Stimulated activated CD4-positive, alpha-beta T cell treated with anti-CD3 and anti-CD28 coated beads, TNF-alpha, amount 100 ng/mL, for 24 hours (primary cell): ENCODE results near the gene PLXNA4.
"Not testable (repeated sequence)": the region's sequence is repeated elsewhere in the genome, so short reads cannot be mapped to it uniquely, and the experiment has no call there.

Experiments used
- DNase-seq, 3 experiments: peaks; one replicate each; pipeline ENCODE4 v3.0.0-alpha.2; 2020; ENCODE audit warnings: low read depth in 3 of 3

The PLXNA4 gene

GRCh38 chr7:132390049-132390448 is 186.2 kb downstream of the PLXNA4 start:
- not testable (repeated sequence) for DNase-seq

DNA sequence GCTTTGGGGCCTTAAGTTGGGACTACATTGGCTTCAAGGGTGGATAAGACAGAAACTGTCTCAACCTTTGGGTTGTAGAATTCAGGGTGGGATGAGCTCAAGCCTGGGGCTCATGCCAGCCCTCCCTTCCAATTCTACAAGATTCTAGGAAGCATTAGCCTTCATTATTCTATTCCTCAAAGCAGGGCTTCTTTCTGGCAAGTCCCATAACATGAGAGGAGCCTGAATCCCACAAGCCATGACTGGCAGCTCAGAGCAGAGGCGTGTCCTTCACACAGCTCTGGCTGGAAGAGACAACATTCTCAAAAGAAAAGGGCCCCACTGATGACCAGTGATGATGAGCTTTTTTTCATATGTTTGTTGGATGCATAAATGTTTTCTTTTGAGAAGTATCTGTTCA is 187.6 kb downstream of the PLXNA4 start:
- no peak for DNase-seq

- no peak for DNase-seq
Observed at GRCh38 chr7:132387596-132387995, 188.7 kb downstream of the PLXNA4 start.

DNA sequence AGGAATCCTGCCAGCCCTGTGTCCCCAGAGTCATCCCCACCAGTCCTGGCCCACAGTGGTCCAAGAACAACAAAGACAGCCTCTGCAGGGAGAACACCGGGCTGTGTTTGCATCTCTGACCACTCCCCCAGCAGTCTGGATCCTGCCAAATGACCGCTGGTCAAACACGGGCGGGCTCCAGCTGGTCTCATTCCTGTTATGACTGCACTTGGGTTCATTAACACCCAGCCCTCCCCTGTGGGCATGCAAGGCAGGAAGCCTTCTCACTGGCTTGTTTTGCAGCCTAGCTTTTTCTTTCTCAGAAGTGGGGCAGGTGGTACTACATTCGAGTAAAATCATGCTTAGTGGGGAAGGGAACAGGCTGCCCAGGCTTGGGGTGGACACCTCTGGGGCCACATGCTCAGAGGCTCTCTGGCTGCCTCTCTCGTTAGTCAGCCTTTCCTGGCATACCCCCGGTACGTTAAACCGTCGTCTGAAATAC is 190.0 kb downstream of the PLXNA4 start:
- DNase-seq = no peak

GRCh38 chr7:132383962-132384361 is 192.3 kb downstream of the PLXNA4 start:
- no peak for DNase-seq

DNA sequence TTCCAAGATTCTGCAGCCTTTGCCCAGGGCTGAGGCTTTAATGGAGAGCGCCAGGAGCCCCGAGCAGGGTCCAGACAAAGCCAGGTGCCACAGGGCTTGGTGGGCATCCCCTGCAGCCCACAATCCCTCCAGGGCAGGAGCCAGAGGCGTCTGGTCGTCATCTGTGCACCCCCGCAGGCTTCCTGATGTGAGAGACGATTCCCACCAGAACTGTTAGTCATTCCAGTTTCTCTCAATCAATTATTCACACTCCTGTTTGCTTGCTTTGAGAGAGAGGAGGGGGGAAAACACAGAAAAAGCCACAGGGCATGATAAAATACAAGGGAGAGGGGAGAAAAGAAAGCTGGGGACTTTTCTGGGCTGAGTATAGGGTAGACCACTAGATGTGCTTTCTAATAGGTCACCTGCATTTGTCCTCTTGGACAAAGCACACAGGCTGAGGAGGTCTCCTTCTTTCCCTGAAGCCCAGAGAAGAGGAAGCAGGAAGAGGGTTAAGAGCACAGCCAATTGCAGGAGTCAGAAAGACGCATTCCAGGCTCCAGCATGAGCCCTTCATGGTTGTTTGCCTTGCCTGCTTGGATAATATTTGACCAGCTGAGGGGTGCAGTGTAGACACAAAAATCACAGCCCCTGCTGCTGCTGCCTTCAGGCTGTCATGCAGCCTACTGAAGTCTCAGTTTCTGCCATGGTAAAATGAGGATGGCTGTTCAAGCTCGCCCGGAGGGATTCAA is 194.4 kb downstream of the PLXNA4 start:
- DNase-seq = no peak

DNA sequence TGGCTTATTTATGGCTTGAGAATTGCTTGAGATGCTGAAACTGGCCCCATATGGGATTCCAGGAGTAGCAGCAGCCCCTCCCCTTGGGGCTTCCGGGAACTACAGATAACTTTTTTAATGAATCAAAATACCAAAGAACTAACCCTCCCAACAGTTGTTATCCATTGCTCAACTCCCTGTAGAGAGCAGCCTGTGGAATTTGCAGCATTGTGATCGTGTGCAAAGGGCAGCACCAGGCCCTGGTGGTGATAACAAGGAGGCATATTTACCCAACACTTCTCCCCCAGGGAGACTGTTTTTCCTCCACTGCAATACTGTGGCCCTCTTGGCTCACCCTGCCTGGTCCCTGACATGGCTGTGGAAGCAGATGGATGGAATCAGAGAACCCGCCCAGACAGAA is 196.2 kb downstream of the PLXNA4 start:
- DNase-seq = no peak

DNA sequence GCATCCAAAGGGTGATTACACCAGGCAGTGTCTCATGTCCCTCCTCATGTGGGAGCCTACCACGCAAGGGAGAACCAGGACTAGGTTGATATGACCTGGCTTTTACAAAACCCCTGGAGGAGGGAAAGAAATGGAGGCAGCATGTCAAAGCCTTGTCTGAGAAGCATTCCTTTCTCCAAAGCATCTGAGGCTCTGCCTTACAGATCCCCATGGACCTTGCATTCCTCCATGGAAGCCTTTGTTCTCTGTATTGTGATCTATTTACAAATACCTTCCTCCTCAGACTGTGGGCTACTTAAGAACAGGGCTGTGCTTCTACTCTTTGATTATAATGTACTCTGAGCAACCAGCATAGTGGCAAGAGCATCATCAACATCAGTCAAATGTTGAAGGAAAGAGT is 197.0 kb downstream of the PLXNA4 start:
- DNase-seq = no peak

GRCh38 chr7:132377703-132378584 is 198.3 kb downstream of the PLXNA4 start:
- DNase-seq = no peak

DNA sequence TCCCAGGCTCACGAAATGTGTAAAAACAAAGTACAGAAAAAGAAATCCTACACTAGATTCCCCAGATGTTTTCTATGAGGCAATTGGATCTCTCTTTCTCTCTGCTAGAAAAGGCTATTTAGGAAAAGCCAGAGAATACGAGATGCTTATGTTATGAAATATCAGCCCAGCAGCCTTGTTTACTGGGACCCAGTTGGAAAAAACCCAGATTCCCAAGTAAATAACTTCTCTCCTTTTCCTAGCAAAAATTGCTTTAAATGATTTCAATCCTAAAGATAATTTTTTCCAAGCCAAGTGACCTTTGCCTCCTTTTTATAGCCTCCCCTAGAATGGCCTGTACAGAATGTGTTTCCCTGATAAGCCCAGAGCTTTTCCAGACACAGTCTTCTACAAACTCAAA is 199.3 kb downstream of the PLXNA4 start:
- no peak for DNase-seq

DNA sequence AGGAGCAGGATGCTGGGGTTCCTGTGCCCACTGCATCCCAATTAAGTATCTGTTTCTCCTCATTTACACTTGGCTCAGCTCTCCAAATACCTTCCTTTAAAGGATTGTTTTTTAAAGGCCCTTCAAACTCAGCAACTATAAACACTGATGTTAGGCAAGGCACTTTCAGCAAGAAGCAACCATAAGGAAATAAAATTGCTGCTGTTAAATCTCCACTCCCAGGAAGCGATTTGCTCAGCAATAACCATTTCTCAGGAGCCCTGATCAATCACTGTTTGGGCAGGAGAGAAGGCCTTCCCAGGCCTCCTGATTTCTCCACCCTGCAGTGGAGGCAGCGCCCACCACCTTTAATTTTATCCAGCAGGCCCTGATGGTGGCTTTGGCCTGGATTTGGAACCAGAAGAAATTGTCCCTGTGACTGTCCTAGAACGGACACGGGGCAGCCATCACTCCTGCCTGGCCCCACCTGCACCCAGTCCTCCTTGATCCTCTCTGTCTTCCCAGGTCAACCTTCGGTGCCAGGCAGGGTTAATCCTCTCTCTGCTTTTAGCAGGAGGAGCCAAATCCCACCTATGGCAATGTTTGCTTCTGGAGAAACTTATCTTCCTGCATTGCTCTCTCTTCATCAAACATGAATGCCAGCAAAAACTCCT is 199.8 kb downstream of the PLXNA4 start:
- no peak for DNase-seq

DNA sequence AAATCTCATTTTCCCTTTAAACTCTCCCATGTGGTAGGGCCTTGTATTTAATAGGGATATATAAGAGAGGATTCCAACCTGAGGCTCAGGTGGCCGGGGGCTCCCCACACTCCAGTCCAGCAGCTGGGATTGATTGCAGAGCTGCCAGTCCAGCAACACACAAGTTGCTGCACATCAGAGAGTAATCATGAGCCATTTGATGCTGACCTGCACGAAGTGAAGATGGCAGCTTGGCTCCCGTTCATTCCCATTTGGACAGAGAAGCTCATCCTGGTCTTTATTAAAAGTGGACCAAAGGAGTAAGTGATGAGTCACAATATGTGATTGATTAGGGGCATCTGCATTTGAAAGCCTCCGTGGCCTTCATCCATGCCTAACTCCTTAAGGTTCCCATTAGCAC is 202.4 kb downstream of the PLXNA4 start:
- DNase-seq = no peak

- DNase-seq = no peak
Observed at GRCh38 chr7:132373041-132373440, 203.2 kb downstream of the PLXNA4 start.

DNA sequence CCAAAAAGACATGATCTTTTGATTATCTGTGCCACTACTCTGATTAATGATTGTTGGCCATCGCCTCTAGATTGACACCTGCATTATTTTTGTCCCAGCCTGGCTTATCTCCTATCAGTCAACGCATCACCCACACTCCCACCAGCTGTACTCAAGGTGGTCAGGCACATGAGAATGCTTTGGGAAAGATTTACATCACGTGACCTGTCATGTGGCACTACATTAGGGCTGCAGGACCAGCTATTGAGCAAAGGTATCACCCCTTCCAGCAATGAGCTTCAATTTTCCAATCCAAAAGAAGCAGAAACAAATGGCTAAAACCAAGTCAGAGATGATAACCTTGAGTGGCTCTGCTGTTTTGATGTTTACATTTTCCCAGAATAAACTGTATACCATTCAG is 204.3 kb downstream of the PLXNA4 start:
- no peak for DNase-seq

DNA sequence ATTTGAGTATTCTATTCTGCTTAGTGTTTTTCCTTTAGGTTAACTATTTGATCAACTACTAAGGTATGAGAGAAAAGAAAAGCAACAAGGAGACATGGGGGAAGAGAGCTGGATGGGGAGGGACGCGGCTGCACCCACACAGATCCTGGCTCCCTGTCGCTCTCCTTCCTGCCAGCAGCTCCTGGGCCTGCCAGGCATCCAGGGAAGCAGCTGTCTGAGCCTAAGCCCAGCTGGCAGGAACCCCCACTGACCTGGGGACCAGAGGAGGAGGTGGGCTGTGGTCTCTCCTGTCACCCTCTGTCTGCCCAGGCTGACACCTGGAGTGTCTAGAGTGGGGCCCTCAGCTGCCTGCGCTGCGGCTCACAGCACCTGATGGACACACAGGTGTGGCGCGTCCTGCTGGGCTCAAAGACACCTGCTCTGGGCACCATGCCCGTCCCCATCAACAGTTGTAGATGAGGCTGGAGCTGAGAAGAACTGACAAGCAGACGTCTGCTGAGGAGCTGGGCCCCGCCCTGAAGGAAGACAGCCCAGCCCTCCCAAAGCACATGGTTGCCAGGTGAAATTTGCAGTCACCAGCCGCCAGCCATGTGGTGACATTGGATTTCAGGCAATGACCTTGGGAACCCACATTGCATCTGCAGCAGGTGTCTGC is 207.9 kb downstream of the PLXNA4 start:
- no peak for DNase-seq

- no peak for DNase-seq
Observed at GRCh38 chr7:132367795-132368194, 208.5 kb downstream of the PLXNA4 start.

DNA sequence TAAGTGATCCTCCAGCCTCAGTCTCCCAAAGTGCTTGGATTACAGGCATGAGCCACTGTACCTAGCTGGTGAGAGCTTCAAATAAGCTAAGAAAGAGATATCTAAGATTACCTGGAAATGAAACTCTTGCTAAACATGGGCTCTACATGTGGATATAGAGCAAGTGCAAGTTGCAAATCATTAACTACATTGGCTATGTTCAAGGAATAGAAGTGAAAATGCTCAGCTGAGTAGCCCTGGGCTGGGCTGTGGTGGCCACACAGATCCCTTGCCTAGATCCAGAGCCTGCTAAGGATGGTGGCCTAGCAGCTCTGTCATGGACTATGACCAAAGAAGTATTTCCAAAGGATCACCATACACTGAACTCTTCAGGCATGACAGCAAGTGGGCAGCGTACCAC is 209.3 kb downstream of the PLXNA4 start:
- DNase-seq = no peak

- no peak for DNase-seq
Observed at GRCh38 chr7:132364226-132364625, 212.0 kb downstream of the PLXNA4 start.

DNA sequence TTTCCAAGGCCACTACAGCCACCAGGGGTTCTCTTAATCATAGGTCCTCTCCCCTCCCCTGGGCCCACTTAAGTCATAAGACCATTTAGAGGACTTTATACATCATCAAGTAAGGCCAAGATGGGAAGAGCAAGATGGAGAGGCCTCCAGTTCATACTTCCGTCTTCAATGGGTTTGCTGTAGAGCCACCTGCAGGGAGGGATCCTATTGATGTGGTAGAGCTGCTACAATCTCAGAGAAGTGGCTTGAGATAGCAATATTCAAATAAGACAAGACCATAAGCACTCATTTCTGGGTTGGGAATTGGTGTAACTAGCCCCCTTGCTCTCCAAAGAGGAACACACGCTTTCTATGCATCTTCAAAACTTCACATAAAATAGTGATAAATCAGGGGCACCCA is 214.2 kb downstream of the PLXNA4 start:
- no peak for DNase-seq

DNA sequence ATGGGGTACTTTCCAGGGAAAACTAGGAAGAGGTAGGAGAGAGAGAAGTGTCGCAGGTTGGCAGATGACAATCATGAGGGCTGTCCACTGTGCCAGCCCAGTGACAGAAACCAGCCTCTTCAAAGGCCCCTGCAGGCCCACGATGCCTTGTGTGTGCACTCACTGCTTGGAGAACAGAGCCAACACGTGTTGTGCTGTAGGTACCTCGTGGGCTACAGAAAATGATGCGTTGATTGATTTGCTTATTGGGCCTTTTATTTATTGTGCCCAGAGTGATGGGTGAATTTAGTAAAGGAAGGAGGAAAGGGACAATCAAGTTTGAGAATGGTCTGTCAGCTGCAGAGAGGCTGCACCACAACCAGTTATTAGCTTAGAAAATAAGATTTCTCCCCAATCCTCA is 215.1 kb downstream of the PLXNA4 start:
- DNase-seq = no peak

GRCh38 chr7:132359743-132360142 is 216.5 kb downstream of the PLXNA4 start:
- DNase-seq = no peak

DNA sequence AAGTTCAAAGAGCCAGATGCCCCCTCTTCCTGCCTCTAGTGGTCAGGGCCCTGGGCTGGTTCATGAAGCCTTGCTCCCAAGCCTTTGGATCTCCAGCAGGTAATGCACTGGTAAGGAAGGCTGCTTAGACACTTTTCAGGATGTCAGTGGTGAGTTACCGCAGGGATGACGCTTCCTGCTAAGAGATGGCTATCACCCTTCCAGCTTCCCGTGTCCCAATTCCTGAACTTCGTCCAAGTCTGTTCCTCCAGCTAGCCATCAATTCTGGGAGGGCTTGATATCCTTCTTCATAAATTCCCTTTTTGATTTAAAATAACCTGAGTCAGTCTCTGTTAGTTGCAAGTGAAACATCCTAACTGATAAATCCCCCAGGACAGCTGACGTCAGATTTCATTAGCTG is 221.2 kb downstream of the PLXNA4 start:
- no peak for DNase-seq
